22Rv1 (cell line): ENCODE results near the gene HADH.

Experiments used
- H3K27ac ChIP-seq: fragments of 450-650 bp; 2 replicates; pipeline ENCODE4 v1.5.1; 2017
- CTCF ChIP-seq: fragments of 450-650 bp; IDR thresholded peaks from 2 replicates; pipeline ENCODE4 v1.5.1; 2017; ENCODE audit warnings: mild to moderate bottlenecking
- ZFX ChIP-seq: fragments of 450-650 bp; IDR thresholded peaks from 2 replicates; pipeline ENCODE4 v1.6.1; 2017; ENCODE audit warnings: antibody characterized with exemption, borderline replicate concordance

Gene HADH

DNA sequence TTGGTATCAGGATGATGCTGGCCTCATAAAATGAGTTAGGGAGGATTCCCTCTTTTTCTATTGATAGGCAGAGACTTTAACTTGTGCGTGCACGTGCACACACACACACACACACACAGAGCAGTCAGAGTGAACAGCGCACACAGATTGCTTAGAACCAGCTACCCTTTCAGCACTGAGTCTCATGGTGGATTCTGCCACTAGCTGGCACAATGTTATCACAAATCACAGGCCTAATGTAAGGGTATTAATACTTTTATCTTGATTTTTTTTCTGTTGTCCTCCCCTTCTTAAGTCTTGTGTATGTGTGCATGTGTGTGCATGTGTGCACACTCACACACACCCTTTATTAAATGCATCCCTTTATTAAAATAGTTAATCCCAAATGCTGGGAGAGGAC is 53.2 kb downstream of the HADH start:
- no peak overlapping the region for H3K27ac ChIP-seq
- TF ChIP-seq CTCF = peak; percentile 1; the same call in 1 of the 2 replicates
- TF ChIP-seq ZFX = no peak

- H3K27ac ChIP-seq = no peak overlapping the region
- TF ChIP-seq CTCF (no peak), ZFX (no peak)
Measured at GRCh38 chr4:108043526-108043925, 53.8 kb downstream of the HADH start.

DNA sequence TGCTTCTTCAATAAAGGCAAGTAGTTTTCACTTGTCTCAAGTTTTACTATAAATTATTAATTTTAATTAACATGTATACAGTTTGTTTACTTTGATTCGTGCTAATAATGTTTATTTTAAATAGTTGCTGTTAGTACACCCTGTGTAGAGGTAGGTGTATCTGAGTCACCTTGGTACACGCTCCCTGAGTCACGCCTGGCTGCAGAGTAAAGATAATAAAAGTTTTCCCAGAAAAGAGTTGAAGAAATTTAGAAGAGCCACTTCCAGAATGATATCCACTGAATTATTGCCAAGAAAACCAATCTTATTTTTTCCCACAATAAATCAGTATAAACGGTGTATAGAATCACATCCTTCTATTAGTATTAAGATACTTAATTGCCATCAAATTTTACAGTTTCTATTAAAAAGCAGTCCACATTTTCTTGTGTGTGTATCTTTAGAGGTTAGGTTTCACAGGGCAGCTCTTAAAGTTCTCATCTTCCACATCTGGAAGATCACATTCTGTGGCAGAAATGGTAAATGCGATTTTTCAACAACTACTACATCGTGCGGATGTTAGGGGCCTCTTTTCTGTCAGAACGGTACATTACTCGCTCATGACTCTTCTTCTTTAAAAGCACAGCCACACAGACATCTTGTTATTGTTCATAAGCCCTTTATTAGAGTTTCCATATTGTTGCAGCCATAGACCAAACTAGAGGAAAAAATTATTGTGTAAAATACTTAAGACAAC is 55.4 kb downstream of the HADH start:
- TF ChIP-seq ZFX = no peak
- TF ChIP-seq CTCF = no peak
- H3K27ac ChIP-seq = peak overlapping the region; percentile 21

DNA sequence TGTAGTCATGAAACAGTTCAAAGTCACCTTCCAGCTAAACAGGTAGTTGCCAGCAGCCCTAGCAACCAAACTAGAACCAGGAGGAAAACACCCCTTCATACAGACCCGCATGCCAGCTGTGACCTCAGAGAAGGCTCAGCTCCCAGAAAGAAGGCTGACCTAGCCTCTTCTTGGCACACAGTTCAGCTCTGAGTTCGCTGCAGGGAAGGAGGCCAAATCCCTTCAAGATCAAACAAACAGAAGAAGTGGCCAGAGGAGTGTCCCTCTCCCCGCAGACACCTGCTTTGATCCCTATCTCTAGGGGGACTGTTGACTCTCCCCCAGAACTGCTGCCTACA is 56.0 kb downstream of the HADH start:
- no peak for TF ChIP-seq CTCF
- no peak for TF ChIP-seq ZFX
- peak overlapping the region; percentile 21 for H3K27ac ChIP-seq

DNA sequence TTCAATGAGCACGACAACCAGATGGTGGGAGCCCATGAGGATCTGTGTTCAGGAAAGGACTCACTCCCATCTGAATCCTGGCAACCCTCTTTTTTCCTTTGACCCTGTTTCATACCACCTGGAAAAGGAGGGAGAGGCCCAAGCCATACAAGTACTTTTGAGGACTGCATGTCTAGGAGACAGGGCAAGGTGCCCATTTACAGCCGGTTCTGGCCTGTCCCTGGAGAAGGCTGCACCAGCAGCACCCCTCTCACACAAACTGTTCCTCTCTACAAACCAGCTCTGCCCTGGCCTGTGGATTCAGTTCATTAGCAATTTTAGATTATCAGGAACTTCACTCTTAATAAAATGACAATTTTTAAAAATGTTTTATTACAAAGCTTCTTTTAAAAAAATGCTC is 57.5 kb downstream of the HADH start:
- TF ChIP-seq ZFX (no peak), CTCF (no peak)
- no peak overlapping the region for H3K27ac ChIP-seq

DNA sequence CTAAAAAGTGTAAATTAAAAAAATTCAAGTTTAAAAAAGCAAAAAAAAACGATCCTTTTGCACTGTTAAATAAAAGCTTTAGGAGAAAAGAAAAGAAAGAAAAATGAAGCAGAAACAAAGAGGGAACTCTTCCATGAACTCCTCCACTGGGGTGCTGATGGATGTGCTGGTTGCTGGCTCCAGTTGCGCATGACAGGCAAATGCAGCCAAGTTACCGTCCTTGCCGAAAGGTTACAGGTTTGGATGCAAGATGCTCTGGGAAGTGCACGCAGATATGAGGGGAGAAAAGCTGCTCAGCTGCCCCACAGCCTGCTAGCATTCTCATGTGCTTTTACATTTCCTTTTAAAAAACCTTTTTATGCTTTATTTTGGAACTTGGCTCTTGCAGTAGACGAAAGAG is 58.5 kb downstream of the HADH start:
- TF ChIP-seq CTCF (no peak), ZFX (no peak)
- H3K27ac ChIP-seq = no peak overlapping the region

DNA sequence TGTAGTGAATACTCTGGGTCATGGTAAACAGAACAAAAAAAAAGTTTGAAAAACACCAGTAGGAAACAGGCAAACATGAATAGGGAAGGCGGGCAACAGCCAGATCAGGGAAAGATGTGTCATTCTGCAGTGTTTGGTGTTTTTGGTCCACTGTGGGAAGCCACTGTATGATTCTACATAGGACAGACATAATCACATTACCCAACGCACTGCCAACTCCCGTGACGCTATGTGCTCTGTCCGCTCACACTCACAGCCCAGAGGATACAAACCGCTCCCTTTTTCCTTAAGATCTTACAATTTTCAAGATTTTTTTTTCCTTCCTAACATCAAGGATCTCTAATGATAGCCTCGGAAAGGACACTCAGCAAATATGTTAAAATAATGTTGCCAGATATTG is 59.3 kb downstream of the HADH start:
- no peak overlapping the region for H3K27ac ChIP-seq
- TF ChIP-seq CTCF = no peak
